ENCODE data around the gene RBM42.

The RBM42 gene

GRCh38 chr19:35620001-35620400 is 8.8 kb upstream of the RBM42 start:
- DNase-seq (ENCODE audit: low spot score) = no peak

GRCh38 chr19:35621708-35622107 is 7.1 kb upstream of the RBM42 start:
- DNase-seq (ENCODE audit: low spot score) = no peak

GRCh38 chr19:35622750-35623149 is 6.1 kb upstream of the RBM42 start:
- no peak for DNase-seq (ENCODE audit: low spot score)

GRCh38 chr19:35623327-35624010 is 5.4 kb upstream of the RBM42 start:
- peak; percentile 86 for DNase-seq (ENCODE audit: low spot score)

GRCh38 chr19:35628264-35628564 is 622 bp upstream of the RBM42 start:
- no peak for DNase-seq (ENCODE audit: low spot score)

GRCh38 chr19:35629332-35629633 is 447 bp downstream of the RBM42 start:
- DNase-seq (ENCODE audit: low spot score) = no peak

GRCh38 chr19:35633727-35634440 is 5.0 kb downstream of the RBM42 start:
- DNase-seq (ENCODE audit: low spot score) = no peak

GRCh38 chr19:35636651-35637050 is 7.8 kb downstream of the RBM42 start:
- no peak for DNase-seq (ENCODE audit: low spot score)

GRCh38 chr19:35637165-35637564 is 8.3 kb downstream of the RBM42 start:
- DNase-seq (ENCODE audit: low spot score) = no peak

- DNase-seq (ENCODE audit: low spot score) = no peak
Measured at GRCh38 chr19:35639321-35639639, 10.4 kb downstream of the RBM42 start.

- DNase-seq (ENCODE audit: low spot score) = no peak
Measured at GRCh38 chr19:35639863-35640262, 11.0 kb downstream of the RBM42 start.

- no peak for DNase-seq (ENCODE audit: low spot score)
Measured at GRCh38 chr19:35641515-35642151, 12.8 kb downstream of the RBM42 start, which contains the start of gene ETV2. ETV2 (plus strand) TSS chr19:35641745; CDS start chr19:35642461, 716 bp downstream.

GRCh38 chr19:35642312-35642711 is 13.5 kb downstream of the RBM42 start:
- DNase-seq (ENCODE audit: low spot score) = no peak

GRCh38 chr19:35642798-35643254 is 14.0 kb downstream of the RBM42 start:
- no peak for DNase-seq (ENCODE audit: low spot score)

GRCh38 chr19:35643255-35644205 is 14.7 kb downstream of the RBM42 start:
- no peak for DNase-seq (ENCODE audit: low spot score)

GRCh38 chr19:35644206-35644986 is 15.6 kb downstream of the RBM42 start:
- DNase-seq (ENCODE audit: low spot score) = peak; percentile 40

GRCh38 chr19:35644987-35645679 is 16.3 kb downstream of the RBM42 start:
- DNase-seq (ENCODE audit: low spot score) = no peak

GRCh38 chr19:35645680-35646511 is 17.1 kb downstream of the RBM42 start:
- DNase-seq (ENCODE audit: low spot score) = no peak

GRCh38 chr19:35648017-35648961 is 19.5 kb downstream of the RBM42 start, which contains the start of gene COX6B1:
COX6B1 (plus strand) TSS chr19:35648323; CDS start chr19:35651244, 2,921 bp downstream.
- DNase-seq (ENCODE audit: low spot score) = peak; percentile 98
